Thyroid gland (tissue), 4 donors: ENCODE measurements around the gene LRP1. TPM values are rescaled to one million over a fixed set of nuclear protein-coding genes. Genes with fewer than 3 reads are reported as not detected.

Experiments used
- DNase-seq, 2 donors: peaks; one replicate each; pipeline ENCODE4 v3.0.0-alpha.2; 2019
- H3K27ac ChIP-seq, 3 donors: fragments of 200-600 bp; sonication (generic); 1 replicate in 2 of 3; 2 replicates in 1 of 3; pipeline ENCODE4 v1.5.1; 2016 to 2019; ENCODE audit warnings: mild to moderate bottlenecking in 1 of 3, moderate library complexity in 1 of 3
- H3K27me3 ChIP-seq: fragments of 200-600 bp; sonication (generic); one replicate; pipeline ENCODE4 v1.5.1; 2019
- H3K36me3 ChIP-seq, 2 donors: fragments of 200-600 bp; sonication (generic); one replicate each; pipeline ENCODE4 v1.5.1; 2016 to 2019
- H3K4me1 ChIP-seq, 2 donors: fragments of 200-600 bp; sonication (generic); one replicate each; pipeline ENCODE4 v1.5.1; 2017 to 2019
- H3K4me3 ChIP-seq, 3 donors: fragments of 200-600 bp; sonication (generic); replicated peaks in 1 of 3; 1 replicate in 2 of 3; 2 replicates in 1 of 3; pipeline ENCODE4 v1.5.1; 2016; ENCODE audit warnings: mild to moderate bottlenecking in 1 of 3
- H3K9me3 ChIP-seq: fragments of 200-600 bp; sonication (generic); one replicate; pipeline ENCODE4 v1.5.1; 2017
- CTCF ChIP-seq, 6 experiments: fragments of 200-600 bp in 3 of 6; fragments of 450-650 bp in 3 of 6; sonication (generic) in 3 of 6; IDR thresholded peaks; one replicate each; pipeline ENCODE4 v1.5.1; 2016 to 2019; ENCODE audit warnings: antibody characterized with exemption in 6 of 6, mild to moderate bottlenecking in 2 of 6, inconsistent platforms in 1 of 6, moderate library complexity in 1 of 6
- POLR2A ChIP-seq, 2 donors: fragments of 450-650 bp; IDR thresholded peaks; one replicate each; pipeline ENCODE4 v1.6.1; 2017; ENCODE audit warnings: antibody characterized with exemption in 2 of 2, mild to moderate bottlenecking in 2 of 2, moderate library complexity in 1 of 2
- WGBS, 2 donors: methylation state at CpG; one replicate each; pipeline ENCODE4 v1.1.5; 2017; 5-methylcytosine and 5-hydroxymethylcytosine counted together
- intact Hi-C: fragments of 100-400 bp; cut with DNase I; formaldehyde crosslinking; loops from one replicate; pipeline ENCODE4 v1.15.1; 2023
- total RNA-seq, 4 donors: library from RNA; depleted of rRNA; stranded (reverse); fragments of >200 nt; gene quantifications; one replicate each; pipeline ENCODE4 v1.2.3, GENCODE V29; 2016

LRP1 gene
- total RNA-seq, 4 donors from 2014 or later, result 98.5 to 161 (median 118) TPM

DNA sequence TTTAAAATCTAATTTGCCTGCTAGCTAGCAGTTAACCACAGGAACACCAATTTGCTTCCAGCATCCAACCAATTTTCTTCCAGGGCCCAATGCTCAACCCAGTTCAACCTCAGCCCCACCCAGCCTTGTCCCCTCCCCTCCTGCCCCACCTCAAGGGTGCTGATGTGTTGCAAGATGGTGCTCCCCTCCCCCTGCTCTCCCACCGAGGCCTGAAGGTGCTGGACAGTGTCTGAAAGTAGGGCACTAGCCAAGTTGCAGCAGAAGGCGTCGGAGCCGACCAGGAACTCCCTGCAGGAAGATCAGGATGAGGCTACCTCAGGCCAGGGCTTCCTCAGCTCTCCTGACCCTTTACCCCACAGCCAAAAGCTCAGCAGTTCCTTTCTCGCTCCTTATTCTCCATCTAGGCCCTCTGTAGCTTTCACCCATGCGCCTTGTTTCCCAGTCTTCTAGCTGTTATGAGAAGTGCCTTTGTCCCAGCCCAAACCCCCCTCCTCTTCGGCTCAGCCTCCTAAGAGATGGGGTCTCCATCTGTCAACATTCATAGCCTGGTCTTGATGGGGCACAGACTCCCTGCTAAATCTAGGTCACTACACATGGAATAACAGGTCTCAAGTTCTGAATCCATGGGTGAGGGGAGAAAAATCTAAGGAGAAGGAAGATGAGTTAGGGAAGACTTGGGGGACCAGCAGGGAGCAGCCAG is 20.7 kb upstream of the LRP1 start:
- no peak for DNase-seq
- peaks cover 20 to 30% of the 10 kb centered on the region in 2 donors for H3K36me3 ChIP-seq
- H3K4me3 ChIP-seq, result no peak overlapping the region
- no peak overlapping the region for H3K27ac ChIP-seq
- no peaks in the 10 kb centered on the region for H3K27me3 ChIP-seq
- H3K9me3 ChIP-seq, result no peaks in the 10 kb centered on the region
- peaks cover 7 to 26% of the 10 kb centered on the region in 2 donors for H3K4me1 ChIP-seq
- TF ChIP-seq CTCF (IDR thresholded peaks at IDR 0.05) (no peak), POLR2A (IDR thresholded peaks at IDR 0.05) (no peak)
- intact Hi-C loops, result no loop called here
- WGBS, 2 donors, result 64 to 76% methylated on average over 7 of the region's 7 CpGs

GRCh38 chr12:57109207-57110103 is 18.8 kb upstream of the LRP1 start:
- 56 to 64% methylated on average over 7 of the region's 7 CpGs for WGBS, 2 donors
- H3K27ac ChIP-seq, result peak overlapping the region; percentile 96 to 99 (median 99)
- no peak for DNase-seq
- no peaks in the 10 kb centered on the region for H3K27me3 ChIP-seq
- H3K4me1 ChIP-seq, result peaks cover 7 to 27% of the 10 kb centered on the region in 2 donors
- TF ChIP-seq CTCF (IDR thresholded peaks at IDR 0.05), result no peak
- H3K36me3 ChIP-seq, result peaks cover 15 to 25% of the 10 kb centered on the region in 2 donors
- peak overlapping the region in 1 of 3 donors; percentile 74 for H3K4me3 ChIP-seq
- no peaks in the 10 kb centered on the region for H3K9me3 ChIP-seq
- intact Hi-C loops, result loop anchor here (5.0 to 10.0 kb wide), 2 partner anchors 42 to 105 kb away; partner anchors contain the start of gene ZBTB39

DNA sequence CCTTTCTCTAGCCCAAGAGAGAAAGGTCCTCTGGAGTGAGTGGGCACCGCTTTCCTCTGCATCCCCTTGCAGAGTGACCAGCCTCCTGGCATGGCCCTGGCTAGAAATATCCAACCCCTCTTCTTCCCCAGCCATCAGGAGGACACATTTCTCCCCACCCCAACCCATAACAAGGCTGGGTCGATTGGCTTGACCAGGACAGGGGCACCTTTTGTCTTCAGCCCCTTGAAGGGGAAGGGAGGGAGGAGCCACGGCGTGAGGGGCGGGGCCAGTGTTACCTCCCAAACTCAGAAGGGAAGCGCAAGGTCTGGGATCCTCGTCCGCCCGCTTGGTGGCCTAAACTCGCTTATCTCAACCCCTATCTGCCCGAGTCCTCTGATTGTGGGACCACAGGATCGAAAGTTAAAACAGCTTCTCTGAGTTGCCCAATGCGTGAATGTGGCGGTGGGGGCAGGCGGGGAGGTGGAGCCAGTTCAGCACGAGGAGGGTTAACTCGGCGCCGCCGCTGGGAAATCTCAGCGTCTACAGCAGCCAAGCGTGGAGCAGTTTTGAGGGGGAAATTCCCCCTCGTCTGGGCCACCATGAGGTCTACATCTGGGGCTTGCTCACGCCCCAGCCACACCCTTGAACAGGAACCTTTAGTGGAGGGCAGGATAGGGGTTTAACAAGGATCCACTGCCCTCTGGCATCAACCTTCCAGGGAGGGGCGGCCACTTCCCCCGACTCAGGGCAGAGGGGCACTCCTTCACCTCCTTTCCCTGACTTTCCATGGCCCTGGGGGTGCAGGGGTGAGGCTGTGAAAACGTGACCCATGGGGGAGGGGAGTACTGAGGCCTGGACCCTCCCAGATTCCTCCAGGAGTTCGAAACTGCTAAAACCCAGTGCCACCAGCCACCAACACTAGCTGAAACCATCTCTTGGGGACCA is 17.9 kb upstream of the LRP1 start:
- H3K9me3 ChIP-seq, result no peaks in the 10 kb centered on the region
- peak; percentile 72 to 75 for DNase-seq
- H3K4me3 ChIP-seq, result peak overlapping the region; percentile 22 to 74 (median 47)
- 6% methylated on average over 15 to 18 of the region's 28 CpGs for WGBS, 2 donors
- H3K4me1 ChIP-seq, result peaks cover 7 to 27% of the 10 kb centered on the region in 2 donors
- H3K27ac ChIP-seq, result peak overlapping the region; percentile 96 to 99 (median 99)
- H3K36me3 ChIP-seq, result peaks cover 11 to 18% of the 10 kb centered on the region in 2 donors
- H3K27me3 ChIP-seq, result no peaks in the 10 kb centered on the region
- TF ChIP-seq CTCF (IDR thresholded peaks at IDR 0.05) (peak in 1 of 6 experiments; percentile 12), POLR2A (IDR thresholded peaks at IDR 0.05) (peak; percentile 35 to 70)
- intact Hi-C loops, result loop anchor here (5.0 to 10.0 kb wide), 2 partner anchors 43 to 106 kb away; partner anchors contain the start of gene ZBTB39

DNA sequence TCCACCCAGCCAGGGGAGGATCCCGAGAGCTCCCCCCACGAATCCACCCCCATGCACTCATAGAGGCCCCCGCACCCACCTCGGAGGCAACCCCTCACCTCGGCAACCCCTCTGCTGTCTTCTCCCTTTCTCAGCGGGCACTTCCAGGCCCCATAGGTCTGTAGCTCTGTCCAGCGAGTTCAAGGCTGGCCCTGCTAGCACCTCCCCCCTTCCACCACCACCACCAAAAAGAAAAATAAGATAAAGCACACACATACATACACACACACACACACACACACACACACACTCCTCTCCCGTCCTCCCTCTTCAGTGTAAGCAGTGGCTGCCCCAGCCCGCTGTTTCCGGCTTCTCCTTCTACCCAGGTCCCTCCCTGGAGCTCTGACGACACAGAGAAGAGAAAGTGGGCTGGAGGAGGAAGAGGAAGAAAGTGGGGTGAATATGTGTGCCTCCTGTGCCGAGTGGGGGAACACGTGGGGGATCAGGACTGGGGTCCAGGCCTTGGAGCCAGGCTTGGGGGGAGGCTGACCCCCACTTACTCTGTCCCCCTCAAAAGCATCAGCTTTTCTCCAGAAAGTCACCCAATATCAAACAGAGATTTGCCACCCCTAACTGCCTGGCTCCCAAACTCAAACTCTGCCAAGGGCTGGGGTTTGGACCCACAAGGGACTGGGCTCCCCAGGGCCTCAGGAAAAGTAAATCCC is 17.1 kb upstream of the LRP1 start, which contains the start of gene STAT6:
Gene STAT6 (minus strand): TSS at position 332 of the 704 bp plus-strand sequence. CDS start 3,084 bp downstream, outside the sequence.
- TF ChIP-seq CTCF (IDR thresholded peaks at IDR 0.05) (peak in 1 of 6 experiments; percentile 20), POLR2A (IDR thresholded peaks at IDR 0.05) (peak; percentile 20 to 45)
- H3K4me1 ChIP-seq, result peaks cover 7 to 27% of the 10 kb centered on the region in 2 donors

More for the DNA sequence above, 17.1 kb upstream of the LRP1 start, which contains the start of gene STAT6:
- H3K9me3 ChIP-seq, result no peaks in the 10 kb centered on the region
- DNase-seq, result peak; percentile 80 to 82
- peak within 1 kb of the TSS; percentile 96 to 99 (median 99) for H3K27ac ChIP-seq
- no peaks in the 10 kb centered on the region for H3K27me3 ChIP-seq
- peak within 1 kb of the TSS; percentile 22 to 74 (median 47) for H3K4me3 ChIP-seq
- WGBS, 2 donors, result 3 to 4% methylated on average over 11 to 13 of the region's 13 CpGs
- peaks cover 7 to 9% of the 10 kb centered on the region in 2 donors for H3K36me3 ChIP-seq
- intact Hi-C loops, result loop anchor here (5.0 to 10.0 kb wide), 2 partner anchors 44 to 106 kb away; partner anchors contain the start of gene ZBTB39
